Uterus (tissue), 2 donors: ENCODE measurements around the gene KMT5B.

Source experiments
- POLR2A ChIP-seq, 2 donors: fragments of 450-650 bp; IDR thresholded peaks; one replicate each; pipeline ENCODE4 v1.6.1; 2016; ENCODE audit warnings: antibody characterized with exemption in 2 of 2, mild to moderate bottlenecking in 1 of 2, moderate library complexity in 1 of 2
- TF ChIP-seq, protein P1 (sequence below), 4 experiments: fragments of 200-600 bp in 2 of 4; fragments of 450-650 bp in 2 of 4; sonication (generic) in 2 of 4; IDR thresholded peaks; one replicate each; pipeline ENCODE4 v1.5.1; 2016 to 2019; ENCODE audit warnings: antibody characterized with exemption in 4 of 4, mild to moderate bottlenecking in 2 of 4, moderate library complexity in 1 of 4

- TF ChIP-seq, protein P1, sequence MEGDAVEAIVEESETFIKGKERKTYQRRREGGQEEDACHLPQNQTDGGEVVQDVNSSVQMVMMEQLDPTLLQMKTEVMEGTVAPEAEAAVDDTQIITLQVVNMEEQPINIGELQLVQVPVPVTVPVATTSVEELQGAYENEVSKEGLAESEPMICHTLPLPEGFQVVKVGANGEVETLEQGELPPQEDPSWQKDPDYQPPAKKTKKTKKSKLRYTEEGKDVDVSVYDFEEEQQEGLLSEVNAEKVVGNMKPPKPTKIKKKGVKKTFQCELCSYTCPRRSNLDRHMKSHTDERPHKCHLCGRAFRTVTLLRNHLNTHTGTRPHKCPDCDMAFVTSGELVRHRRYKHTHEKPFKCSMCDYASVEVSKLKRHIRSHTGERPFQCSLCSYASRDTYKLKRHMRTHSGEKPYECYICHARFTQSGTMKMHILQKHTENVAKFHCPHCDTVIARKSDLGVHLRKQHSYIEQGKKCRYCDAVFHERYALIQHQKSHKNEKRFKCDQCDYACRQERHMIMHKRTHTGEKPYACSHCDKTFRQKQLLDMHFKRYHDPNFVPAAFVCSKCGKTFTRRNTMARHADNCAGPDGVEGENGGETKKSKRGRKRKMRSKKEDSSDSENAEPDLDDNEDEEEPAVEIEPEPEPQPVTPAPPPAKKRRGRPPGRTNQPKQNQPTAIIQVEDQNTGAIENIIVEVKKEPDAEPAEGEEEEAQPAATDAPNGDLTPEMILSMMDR (IDR thresholded peaks at IDR 0.05): no peak
- no peak for TF ChIP-seq POLR2A (IDR thresholded peaks at IDR 0.05)
Observed at GRCh38 chr11:68193018-68193417, 20.1 kb downstream of the KMT5B start.
